GM12891 (cell line): ENCODE results near the gene ALS2.

ENCODE experiments used
- PAX5 ChIP-seq: IDR thresholded peaks from 2 replicates; pipeline ENCODE4 v1.6.1; 2011; ENCODE audit warnings: low read length, moderate library complexity, mild to moderate bottlenecking; ENCODE audit not compliant: insufficient read depth, severe bottlenecking
- POLR2A ChIP-seq: IDR thresholded peaks from 2 replicates; pipeline ENCODE4 v1.6.1; 2011; ENCODE audit warnings: low read depth, low read length, control low read depth
- POLR2AphosphoS5 ChIP-seq: IDR thresholded peaks from 2 replicates; pipeline ENCODE4 v1.6.1; 2011; ENCODE audit warnings: low read depth, low read length, control low read depth
- POU2F2 ChIP-seq: IDR thresholded peaks from 2 replicates; pipeline ENCODE4 v1.6.1; 2011; ENCODE audit warnings: low read depth, mild to moderate bottlenecking, control low read depth, low read length, moderate library complexity
- SPI1 ChIP-seq: IDR thresholded peaks from 2 replicates; pipeline ENCODE4 v1.6.1; 2011; ENCODE audit warnings: low read depth, low read length, control low read depth
- TAF1 ChIP-seq: IDR thresholded peaks from 2 replicates; pipeline ENCODE4 v1.6.1; 2011; ENCODE audit warnings: low read depth, low read length, control low read depth

DNA sequence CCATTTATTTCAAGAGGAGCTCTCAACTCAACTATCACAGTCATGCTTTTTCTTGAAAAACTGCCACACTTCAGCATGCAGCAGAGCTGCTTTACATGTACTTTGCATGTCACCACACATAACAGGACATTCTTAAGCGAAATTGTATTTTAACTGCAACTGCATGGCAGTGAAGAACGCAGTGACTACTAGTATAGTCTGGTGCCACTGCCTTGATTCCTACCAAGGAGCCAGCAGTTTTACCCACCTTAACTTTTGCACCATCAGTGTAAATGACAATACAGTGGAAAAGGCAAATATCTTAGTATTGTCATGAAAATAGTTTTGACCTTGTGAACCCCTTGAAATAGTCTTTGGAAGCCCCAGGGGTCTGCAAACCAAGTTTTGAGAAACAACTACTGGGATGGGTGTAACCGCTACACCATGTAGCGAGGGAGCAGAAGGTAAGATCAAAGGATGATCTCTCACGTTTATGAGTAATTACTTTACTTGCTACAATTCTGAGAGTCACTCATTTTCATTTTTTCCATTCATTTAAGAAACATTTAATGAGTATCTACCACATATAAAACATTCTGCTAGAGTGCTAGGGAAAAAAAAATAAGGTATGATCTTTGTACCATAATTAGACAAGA lies 50.0 kb downstream of the ALS2 start:
- TF ChIP-seq POLR2AphosphoS5 (no peak), POLR2A (no peak), PAX5 (no peak), TAF1 (no peak), SPI1 (no peak), POU2F2 (no peak)
